ENCODE results near the gene LMCD1.
A peak's percentile ranks its signal among the peaks of the same experiment; 100 is the strongest.

The LMCD1 gene

DNA sequence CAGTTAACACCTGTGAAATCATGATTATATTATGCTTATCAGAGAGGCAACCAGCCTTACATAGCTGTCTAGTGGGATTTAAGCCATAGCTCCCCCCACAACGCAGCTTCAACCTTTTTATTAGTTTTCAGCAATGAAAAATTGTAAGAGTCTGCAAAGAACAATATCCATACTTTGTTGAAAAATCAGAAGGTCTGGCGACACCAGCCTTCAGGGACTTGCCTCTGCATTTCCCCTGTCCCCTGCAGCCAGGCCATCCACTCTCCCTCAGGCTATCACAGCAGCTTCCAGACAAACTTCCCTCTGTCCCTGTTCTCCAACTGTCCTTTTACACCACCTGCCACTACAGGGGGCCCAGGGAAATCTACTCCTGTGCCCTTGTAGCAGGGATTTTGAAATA is 83.0 kb downstream of the LMCD1 start:
- DNase-seq (ENCODE audit: low read depth) = no peak

DNA sequence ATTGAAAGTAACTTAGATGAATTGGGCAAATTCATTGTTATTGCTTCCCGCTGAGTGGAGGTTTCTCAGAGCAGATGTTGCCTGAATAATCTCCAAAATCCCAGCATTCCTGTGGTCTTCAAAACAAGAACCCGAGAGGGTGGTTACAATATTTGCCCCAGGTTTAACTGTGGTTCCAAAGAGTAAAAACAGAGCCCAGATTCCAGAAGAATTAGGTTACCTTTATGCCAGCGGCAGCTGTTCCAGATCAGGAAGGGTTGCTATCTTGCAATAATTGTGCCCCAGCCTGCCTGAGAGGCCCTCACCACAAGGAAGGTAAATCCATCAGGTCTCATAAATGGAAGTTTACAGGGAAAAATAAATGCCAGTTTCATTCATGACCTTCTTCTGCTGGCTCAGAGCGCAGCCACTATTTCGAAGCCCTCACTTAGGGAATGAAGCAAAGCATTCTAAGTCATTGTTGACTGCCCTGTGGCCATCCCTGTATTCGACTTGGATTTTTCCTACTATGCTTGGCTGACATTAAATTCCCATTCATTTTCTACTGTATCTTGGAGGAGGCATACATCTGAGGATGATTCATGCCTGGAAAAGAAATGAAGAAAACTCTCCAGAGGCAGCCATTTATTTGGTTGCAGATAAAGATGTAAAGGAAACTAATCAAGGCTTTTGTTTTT is 88.4 kb downstream of the LMCD1 start:
- DNase-seq (ENCODE audit: low read depth) = no peak

GRCh38 chr3:8593021-8593827 is 91.6 kb downstream of the LMCD1 start:
- DNase-seq (ENCODE audit: low read depth) = no peak

GRCh38 chr3:8595252-8595651 is 93.6 kb downstream of the LMCD1 start:
- DNase-seq (ENCODE audit: low read depth) = no peak

- no peak for DNase-seq (ENCODE audit: low read depth)
Observed at GRCh38 chr3:8595695-8596115, 94.1 kb downstream of the LMCD1 start.

GRCh38 chr3:8596321-8597218 is 94.9 kb downstream of the LMCD1 start:
- no peak for DNase-seq (ENCODE audit: low read depth)

DNA sequence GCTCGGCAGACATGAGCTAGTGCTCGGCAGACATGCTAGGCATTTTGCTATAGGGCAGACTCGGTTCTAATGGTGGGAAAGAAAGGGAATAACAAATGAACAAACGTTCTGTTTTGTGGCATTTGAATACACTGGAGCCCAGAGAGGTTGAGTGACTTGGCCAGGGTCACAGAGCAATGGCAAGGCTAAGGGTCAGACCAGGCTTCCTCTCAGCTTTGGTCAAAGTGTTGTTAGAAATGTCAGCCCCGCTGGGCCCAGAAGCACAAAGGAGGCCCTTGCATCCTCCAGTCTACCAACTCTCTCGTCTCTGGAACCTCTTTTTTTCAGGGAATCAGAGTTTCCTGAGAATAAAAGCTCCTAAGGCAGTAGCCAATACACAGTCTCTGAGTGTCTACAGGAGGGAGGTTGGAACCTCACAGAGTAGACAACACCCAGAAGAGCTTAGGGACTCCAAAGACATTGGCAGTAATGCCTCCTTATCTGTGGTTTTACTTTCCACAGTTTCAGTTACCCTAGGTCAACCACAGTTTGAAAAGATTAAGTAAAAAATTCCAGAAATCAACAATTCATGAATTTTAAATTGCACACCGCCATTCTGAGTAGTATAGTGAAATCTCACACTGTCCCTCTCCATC is 95.7 kb downstream of the LMCD1 start:
- no peak for DNase-seq (ENCODE audit: low read depth)

DNA sequence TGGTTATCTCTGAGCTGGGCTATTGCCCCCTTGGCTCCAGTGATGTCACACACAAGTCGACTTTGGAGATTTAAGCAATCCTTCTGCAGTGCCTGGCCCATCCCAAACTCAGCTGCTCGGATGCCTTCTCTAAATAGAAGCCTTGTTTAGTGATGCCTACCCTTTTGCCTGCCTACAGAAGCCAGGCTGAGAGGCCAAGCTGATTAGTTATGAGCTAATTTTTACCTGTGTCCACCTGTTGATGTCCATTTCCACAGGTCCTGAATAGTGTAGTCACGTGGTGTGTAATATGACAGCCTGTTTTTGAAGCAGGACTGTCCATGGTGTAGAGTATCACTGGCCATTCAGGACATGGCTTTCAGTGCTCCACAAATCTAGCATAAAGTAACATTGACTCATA is 97.5 kb downstream of the LMCD1 start:
- no peak for DNase-seq (ENCODE audit: low read depth)

- no peak for DNase-seq (ENCODE audit: low read depth)
Observed at GRCh38 chr3:8600457-8600856, 98.8 kb downstream of the LMCD1 start.

DNA sequence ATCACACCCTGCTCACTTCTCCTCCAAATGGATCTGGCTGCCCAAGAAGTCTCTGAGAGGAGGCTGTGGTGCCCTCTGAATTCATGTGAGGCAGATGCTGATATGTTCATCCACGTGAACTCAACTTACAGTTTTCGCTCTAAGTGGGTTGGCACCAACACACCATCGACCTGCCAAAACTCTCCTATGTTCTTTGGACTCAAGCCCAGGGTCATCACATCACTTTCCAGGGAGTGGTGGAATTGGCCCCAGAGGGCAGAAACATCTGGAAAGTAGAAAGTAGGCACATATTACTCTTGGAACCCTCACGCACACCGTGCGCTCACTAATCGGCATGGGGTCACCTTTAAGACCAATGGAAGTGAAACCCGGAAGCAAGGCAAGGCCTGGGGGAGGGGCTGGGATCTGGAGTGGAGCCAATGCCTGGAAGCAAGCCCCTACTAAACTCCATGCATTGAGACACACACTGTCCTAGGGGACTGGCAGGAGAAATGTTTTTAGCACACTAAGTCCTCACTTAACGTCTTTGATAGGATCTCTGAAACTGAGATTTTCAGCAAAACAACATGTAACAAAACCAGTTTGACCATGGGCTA is 101.6 kb downstream of the LMCD1 start:
- DNase-seq (ENCODE audit: low read depth) = no peak

DNA sequence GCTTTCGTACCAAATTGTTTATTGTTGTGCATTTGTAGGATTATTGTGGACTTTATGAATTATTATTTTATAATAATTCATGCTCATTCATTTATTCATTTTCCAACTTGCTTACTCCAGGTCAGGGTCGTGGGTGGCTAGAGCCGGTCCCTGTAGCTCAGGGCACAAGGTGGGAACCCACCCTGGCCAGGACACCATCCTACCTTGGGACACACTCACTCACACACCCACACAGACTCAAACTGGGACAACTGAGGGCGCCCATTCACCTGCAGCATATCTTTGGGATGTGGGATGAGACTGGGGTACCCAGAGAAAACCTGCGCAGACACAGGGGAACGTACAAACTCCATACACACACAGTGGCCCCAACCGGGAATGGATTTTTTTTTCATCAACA is 102.4 kb downstream of the LMCD1 start:
- DNase-seq (ENCODE audit: low read depth) = no peak

- DNase-seq (ENCODE audit: low read depth) = no peak
Observed at GRCh38 chr3:8604988-8605387, 103.4 kb downstream of the LMCD1 start.

GRCh38 chr3:8606701-8607231 is 105.1 kb downstream of the LMCD1 start:
- no peak for DNase-seq (ENCODE audit: low read depth)

DNA sequence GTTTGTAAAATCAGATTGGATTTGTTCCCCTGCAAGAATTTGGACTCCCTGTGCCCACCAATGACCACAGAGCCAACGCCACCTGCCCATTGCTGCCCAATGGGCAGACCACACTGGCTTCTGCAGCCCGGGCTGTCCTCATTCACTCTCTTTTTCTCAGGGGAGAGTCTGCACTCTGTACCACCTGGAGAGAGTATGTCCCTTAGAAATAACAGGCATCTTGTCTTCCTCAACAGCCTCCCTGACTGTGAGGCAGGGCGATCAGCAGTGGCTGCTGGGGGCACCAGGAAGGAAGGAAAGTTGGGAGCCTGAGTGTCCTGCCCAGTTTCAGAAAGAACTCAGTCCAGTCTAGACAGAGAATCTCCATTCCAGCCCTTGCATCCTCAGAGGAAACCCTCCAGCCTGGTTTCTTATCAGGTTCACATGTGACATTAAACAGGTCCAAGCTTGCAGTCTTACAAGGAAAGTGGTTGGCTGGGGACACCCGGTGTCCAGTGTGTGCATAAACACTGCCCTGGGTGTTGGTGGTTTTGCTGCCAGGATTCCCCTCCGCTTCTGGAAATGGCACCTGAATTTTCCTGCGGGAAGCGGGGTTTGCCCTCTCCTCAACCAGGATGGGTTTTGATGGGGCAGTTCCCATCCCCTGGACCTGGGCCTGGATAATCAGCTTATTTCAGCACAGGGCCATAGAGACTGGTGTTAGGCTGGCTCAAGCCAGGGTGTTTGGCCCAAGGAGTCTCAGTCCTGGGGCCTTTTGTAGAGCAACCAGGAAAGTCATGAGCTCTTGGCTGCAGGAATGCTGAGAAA is 105.8 kb downstream of the LMCD1 start:
- DNase-seq (ENCODE audit: low read depth) = peak; percentile 54

DNA sequence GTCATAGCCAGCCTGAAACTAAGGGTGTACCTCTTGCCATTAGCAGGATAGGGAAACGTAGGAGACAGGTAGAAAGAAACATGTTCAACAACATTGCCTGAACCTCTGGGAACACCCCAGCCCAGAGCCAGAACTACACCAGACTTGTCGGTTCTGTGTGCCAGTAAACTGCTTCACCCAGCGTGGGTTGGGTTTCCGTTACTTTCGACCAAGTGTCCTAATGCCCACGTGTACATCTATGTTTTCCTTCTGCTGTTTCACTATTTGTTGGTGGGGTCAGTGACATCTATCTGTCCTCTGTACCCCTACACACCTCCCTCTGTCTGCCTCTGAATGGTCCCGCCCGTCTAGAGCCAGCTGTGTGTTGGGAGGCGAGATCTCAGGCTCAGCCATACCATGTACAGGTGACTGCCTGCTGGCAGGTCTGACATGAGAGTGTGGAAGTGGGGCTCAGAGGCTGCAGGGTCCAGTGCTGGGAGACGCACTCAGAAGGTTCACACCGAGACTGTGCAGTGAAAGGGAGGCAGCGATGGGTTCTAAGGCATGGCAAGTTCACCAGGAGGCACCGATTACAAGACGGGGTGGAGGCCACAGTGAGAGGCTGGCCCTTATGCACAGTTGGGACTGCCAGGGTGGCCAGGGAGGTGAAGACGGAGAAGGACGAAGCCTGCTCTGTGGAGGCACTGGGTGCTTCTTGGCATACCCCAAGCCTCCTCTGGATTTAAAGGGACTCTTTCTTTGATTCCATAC is 106.6 kb downstream of the LMCD1 start:
- DNase-seq (ENCODE audit: low read depth) = no peak

- DNase-seq (ENCODE audit: low read depth) = no peak
Observed at GRCh38 chr3:8608791-8609467, 107.3 kb downstream of the LMCD1 start.

GRCh38 chr3:8610951-8611350 is 109.3 kb downstream of the LMCD1 start:
- DNase-seq (ENCODE audit: low read depth) = no peak

DNA sequence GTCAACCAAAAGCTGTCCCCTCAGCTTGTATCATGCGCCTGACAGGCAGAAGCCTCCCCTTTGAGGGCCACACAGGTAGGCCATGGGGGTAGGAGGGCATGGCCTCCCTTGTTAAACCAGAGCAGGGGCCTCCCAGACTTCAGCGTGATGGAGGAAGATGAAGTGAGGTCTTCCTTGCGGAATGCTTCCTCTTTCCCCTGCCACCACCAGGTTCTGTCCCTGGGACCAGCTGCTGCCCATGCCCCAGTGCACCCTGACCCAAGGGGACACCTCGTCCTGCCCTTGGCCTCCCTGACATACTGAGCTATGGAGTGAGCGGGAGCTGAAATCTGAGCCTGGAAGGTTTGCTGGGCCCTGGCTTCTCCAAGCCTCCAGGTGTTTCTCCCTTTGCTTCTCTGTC is 116.3 kb downstream of the LMCD1 start:
- DNase-seq (ENCODE audit: low read depth) = no peak

- no peak for DNase-seq (ENCODE audit: low read depth)
Observed at GRCh38 chr3:8618950-8619349, 117.3 kb downstream of the LMCD1 start.
